Astrocyte of the hippocampus (primary cell): ENCODE results near the gene SEMA6B.
A peak's percentile ranks its signal among the peaks of the same experiment; 100 is the strongest.

Experiments used
- DNase-seq: peaks from one replicate; pipeline ENCODE4 v3.0.0; 2011; ENCODE audit warnings: low read depth, low spot score

SEMA6B gene

DNA sequence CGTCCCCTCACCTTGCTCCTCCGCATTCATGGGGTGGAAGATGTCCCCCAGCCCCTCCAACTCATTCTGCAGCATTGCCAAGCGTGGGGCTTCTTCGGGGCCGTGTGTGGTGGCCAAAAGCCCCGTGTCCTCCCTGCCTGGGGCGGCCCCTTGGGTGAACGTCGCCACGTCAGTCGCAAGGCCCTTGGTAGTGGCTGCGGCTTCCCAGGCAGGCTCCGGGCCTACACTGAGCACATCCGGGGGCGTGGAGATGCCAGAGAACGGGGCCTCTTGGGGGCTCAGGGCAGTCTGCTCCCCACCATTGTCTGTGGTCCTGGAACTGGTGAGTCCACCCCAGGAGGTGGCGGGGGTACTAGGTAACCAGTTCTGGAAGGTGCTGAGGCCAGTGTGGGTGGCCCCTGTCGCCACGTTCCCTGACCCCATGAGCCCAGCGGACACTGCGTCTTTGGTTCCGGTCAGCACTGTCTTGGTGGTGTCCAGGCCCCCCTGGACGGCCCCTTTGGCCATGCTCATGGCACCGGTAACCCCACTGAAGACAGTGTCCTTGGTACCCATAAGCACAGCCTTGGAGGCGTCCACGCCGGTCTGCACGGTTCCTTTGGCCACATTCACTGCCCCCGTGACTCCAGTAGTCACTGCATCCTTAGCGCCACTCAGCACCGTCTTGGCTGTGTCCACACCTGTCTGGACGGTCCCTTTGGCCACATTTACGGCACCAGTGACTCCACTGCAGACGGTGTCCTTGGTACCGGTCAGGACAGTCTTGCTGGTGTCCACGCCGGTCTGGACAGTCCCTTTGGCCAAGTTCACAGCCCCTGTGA, 48.8 kb downstream of the SEMA6B start:
- no peak for DNase-seq

DNA sequence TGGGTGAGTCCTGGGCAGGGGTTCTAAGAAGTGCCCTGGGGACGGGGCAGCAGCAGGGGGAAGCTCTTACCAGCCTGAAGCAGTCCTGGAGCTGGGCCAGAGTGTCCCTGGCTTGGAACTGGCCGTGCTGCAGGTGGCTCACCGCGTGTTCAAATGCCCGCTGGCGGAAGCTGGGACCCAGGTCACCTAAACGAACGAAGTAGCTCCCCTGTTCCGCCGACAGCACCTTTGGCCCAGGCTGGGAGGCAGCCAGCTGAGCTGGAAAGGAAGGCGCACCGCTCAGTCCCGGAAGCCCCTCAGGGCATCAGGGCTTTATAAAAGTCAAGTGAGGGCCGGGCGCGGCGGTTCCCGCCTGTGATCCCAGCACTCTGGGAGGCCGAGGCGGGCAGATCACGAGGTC, 50.8 kb downstream of the SEMA6B start:
- no peak for DNase-seq

DNA sequence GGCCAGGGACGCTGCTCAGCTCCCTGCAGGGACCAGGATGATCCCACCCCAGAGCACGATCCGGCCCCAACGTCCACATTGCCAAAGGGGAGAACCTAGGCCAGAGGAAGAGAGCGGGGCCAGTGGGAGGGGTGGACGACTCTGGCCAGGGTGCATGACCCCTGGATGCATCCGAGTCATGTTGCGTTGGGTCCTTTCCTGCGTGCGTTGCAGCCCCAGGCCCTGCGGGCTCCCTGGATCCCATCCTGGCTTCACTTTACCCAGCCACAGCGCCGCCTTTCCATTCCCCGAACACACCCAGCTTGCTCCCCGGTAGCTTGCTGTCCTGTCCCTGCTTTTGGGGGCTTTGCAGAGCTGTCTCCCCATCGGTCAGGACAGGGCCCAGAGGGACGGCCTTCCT, 51.7 kb downstream of the SEMA6B start:
- DNase-seq, result no peak

- no peak for DNase-seq
Measured at GRCh38 chr19:4507150-4507452, 52.4 kb downstream of the SEMA6B start.

GRCh38 chr19:4506449-4507149, 52.9 kb downstream of the SEMA6B start:
- DNase-seq, result peak; percentile 58

- no peak for DNase-seq
Measured at GRCh38 chr19:4505570-4506448, 53.7 kb downstream of the SEMA6B start.

DNA sequence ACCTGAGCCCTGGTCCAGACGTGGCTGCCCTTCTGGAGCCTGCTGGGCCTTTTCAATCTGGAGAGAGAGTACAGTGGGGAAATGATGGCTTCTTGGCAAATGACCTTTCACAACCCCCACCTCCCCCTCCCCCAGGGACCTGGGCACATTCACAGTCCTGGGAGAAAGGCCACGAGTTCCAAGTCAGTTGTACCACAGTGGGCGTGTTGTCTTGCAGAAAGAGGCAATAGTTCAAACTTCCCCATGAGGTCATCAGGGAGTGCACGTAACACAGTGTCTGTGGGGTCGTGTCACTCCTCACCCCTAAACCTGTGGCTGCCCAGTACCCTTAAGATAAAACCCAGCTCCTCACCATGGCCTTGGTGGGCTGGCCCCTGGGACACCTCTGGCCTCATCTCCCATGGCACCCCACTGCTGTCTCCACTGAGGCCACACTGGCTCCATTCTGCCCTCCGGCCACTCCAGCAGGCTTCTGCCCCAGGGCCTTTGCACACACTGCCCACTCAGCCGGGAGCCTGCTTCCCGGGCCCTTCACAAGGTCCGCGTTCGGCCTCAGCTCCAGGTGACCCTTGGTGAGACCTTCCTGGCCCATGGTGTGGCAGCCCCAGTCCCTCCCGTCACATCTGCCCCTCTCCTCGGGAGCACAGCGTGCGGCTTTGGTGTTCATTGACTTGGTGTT, 54.5 kb downstream of the SEMA6B start:
- no peak for DNase-seq

- DNase-seq, result no peak
Measured at GRCh38 chr19:4504297-4504701, 55.2 kb downstream of the SEMA6B start.

GRCh38 chr19:4503825-4504170, 55.7 kb downstream of the SEMA6B start:
- DNase-seq, result no peak

DNA sequence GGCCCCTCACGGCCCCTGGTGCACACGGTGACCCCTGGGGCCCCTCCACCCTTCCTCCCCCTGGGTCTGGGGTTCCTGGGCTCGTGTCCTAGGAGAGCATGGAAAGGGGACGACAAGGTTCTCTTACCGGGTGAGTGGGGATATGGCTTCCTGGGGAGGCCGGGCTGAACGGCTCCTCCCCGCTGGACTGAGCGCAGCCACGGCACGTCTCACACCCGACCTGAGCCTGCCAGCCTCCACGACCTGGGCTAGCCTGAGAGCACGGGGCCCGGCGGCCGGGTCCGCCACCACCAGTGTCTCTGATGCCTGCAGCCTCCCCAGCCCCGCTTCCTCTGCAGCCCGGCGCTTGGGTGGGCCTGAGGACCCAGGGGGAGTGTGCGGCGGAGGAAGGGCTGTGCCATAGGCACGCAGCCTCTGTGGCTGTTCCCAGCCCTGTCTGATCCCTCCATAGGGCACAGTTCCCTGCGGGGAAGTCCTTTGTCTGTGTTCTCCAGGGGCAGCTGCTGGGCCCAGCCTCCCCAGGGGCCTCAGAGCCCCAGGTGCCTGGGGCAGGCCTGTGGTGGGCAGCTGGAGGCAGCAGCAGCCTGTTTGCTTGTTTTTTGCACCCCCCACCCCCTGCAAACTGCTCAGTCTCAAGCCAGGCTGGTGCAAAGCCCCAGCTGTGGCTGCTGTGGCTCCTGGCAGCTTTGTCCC, 56.2 kb downstream of the SEMA6B start:
- DNase-seq, result no peak

- no peak for DNase-seq
Measured at GRCh38 chr19:4502282-4503131, 57.0 kb downstream of the SEMA6B start.

DNA sequence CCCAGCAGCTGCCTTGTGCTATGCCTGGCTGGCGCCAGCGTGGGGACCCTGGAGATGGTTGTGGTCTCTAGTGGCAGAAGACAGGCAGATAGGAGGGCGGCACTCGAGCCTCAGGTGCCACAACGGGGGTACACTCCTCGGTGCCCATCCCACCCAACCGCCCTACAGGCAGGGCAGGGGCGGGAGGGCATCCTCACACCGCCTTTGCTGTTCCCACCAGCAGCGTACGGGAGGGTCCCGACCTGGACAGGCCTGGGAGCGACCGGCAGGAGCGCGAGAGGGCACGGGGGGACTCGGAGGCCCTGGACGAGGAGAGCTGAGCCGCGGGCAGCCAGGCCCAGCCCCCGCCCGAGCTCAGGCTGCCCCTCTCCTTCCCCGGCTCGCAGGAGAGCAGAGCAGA, 57.8 kb downstream of the SEMA6B start:
- no peak for DNase-seq

DNA sequence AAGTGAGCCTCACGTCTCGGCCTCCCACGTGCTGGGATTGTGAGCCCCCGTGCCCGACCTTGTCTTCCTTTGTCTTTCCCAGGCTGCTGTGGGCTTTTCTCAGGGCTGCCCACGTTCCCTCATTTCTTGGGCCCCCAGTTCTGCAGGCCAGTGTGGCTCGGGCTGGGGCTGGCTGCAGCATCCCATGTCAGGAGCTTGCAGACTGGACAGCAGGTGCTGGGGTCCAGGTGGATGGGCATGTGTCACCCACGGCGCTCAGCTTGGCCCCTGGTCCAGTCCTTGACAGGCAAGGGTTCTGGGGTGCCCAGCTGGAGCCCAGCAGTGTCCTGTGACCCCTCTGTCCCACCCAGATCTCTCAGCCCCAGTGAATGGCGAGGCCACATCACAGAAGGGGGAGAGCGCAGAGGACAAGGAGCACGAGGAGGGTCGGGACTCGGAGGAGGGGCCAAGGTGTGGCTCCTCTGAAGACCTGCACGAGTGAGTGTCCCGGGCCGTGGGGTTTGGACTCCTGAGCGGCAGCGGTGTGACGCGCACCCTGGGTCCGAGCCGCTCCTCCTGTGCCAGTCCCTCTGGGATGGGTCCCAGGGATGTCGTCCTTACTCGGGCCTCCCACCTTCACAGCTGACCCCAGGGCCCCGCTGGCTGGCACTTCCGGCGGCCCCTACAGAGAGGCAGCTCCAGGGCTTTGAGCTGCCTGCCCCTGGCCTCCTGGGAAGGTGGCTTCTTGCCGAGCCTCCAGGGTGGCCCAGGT, 58.5 kb downstream of the SEMA6B start:
- no peak for DNase-seq

DNA sequence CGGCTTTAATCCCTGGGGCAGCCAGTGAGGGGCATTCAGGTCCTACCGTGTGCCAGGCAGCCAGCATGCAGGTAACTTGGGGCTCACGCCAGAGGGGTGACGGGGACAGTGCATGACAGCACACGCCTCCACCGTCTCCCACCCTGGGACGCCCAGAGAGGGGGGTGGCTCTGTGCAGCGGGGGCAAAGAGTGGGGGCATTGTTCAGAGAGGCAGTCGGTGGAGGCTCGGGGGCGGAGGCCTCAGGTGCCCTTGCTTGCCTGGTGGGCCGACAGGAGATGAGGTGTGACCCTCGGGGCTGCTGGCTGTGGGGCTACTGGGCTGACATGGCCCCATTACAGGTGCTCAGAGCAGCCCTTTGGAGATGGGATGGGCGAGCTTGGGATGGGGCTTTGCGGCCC, 59.6 kb downstream of the SEMA6B start:
- DNase-seq, result no peak

DNA sequence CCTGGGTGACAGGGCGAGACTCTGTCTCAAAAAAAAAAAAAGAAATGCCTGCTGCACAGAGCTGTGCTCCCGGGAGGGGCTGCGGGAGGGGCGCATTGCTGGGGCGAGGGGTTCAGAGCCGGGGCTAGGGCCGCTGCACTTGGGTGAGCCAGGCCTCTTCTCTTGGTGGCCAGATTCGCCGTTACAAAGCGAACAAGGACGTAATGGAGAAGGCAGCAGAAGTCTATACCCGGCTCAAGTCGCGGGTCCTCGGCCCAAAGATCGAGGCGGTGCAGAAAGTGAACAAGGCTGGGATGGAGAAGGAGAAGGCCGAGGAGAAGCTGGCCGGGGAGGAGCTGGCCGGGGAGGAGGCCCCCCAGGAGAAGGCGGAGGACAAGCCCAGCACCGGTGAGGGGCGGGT, 60.2 kb downstream of the SEMA6B start:
- no peak for DNase-seq

DNA sequence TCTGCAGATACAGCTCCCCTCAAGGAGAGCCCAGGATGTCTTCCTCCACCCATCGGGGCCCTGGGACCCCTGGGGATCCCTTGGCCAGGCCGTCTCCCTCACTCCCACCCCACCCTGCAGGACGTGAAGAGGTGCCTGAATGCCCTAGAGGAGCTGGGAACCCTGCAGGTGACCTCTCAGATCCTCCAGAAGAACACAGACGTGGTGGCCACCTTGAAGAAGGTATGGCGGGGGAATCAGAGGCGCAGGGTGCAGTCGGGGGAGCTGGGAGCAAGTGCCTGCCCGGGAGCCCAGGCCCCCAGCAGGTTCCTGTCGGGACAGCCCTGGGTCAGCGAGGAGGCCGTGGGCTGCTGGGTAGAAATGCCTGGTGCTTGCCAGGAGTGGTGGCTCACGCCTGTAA, 60.8 kb downstream of the SEMA6B start:
- DNase-seq, result no peak

DNA sequence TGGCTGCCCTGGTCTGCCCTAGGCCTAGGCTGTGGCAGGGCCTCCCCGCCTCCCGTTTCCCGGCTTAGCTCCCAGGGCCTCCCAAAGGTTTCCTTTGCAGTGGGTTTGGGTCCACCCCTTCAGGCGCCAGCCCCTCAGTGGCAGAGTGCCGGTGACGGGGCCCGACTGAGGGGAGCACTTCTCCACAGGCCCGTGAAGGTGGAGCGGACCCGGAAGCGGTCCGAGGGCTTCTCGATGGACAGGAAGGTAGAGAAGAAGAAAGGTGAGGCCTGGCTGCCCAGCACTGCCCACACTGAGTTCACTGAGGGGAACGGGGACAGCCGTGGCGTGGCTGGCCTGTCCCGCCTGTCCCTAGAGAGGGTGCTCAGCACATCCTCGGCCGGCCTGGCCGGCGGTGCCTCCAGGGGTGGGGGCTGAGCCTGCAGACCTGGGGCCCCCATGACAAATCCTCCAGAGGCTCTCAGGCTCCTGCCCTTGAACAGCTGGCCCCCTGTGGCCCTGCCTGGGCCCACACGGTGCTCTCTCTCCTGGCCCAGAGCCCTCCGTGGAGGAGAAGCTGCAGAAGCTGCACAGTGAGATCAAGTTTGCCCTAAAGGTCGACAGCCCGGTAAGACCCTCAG, 61.6 kb downstream of the SEMA6B start:
- DNase-seq, result no peak

DNA sequence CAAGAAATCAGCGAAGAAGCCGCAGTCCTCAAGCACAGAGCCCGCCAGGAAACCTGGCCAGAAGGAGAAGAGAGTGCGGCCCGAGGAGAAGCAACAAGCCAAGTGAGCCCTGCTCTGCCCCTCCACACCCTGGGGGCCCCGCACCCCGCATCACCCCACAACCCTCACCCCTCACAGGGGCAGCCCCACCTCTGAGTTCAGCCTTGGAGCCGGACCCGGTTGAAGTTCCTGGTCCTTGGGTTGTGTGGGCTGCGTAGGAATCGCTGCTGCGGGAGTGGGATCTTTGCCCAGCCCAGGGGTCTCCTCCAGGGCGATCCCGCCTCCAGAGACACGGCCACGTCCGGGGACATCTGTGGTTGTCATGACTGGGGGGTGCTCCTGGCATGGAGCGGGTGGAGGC, 63.2 kb downstream of the SEMA6B start:
- DNase-seq, result no peak

DNA sequence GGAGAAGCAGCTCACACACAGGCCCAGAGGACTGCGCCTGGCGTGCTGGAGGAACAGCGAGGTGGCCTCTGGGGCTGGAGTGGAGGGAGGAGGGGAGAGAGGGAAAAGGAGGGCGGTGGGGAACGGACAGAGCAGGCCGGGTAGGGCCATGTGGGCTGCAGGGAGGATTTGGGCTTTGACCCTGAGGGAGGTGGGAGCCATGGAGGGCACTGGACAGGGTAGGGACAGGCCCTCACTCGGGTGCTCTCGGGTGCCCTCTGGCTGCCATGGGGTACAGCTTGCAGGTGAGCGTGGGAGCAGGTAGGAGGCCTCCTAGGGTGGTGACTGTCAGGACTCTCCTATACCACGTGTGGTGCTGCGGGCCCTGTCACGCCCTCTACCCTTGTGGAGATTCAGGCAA, 64.0 kb downstream of the SEMA6B start:
- no peak for DNase-seq
